Ovary (tissue), 9 donors: ENCODE measurements around the gene OR4A16. TPM values are rescaled to one million over a fixed set of nuclear protein-coding genes. Genes with fewer than 3 reads are reported as not detected.

ENCODE experiments used
- DNase-seq, 5 donors: peaks; one replicate each; pipeline ENCODE4 v3.0.0-alpha.2; 2019 to 2020
- H3K27ac ChIP-seq, 2 donors: fragments of 200-600 bp; one replicate each; pipeline versions ENCODE4 v1.5.1 to v1.8.0; 2019 to 2022
- H3K27me3 ChIP-seq: fragments of 200-600 bp; one replicate; pipeline ENCODE4 v1.8.0; 2022
- H3K36me3 ChIP-seq: fragments of 200-600 bp; sonication (generic); one replicate; pipeline ENCODE4 v1.5.1; 2019
- H3K4me1 ChIP-seq: one replicate; pipeline ENCODE4 v1.8.1; 2013; ENCODE audit warnings: mild to moderate bottlenecking, moderate library complexity; ENCODE audit not compliant: insufficient read depth
- H3K4me3 ChIP-seq: fragments of 200-600 bp; sonication (generic); one replicate; pipeline ENCODE4 v1.5.1; 2017
- H3K9me3 ChIP-seq, 2 donors: fragments of 200-600 bp in 1 of 2; sonication (generic) in 1 of 2; one replicate each; pipeline versions ENCODE4 v1.5.1 to v1.8.1; 2013 to 2019; ENCODE audit warnings: mild to moderate bottlenecking in 1 of 2, moderate library complexity in 1 of 2
- CTCF ChIP-seq, 3 donors: fragments of 450-650 bp in 2 of 3; fragments of 200-600 bp in 1 of 3; IDR thresholded peaks; one replicate each; pipeline versions ENCODE4 v1.5.1 to v1.8.0; 2016 to 2022; ENCODE audit warnings: antibody characterized with exemption in 3 of 3, mild to moderate bottlenecking in 1 of 3
- EP300 ChIP-seq: sonication (generic); formaldehyde crosslinking; IDR thresholded peaks from one replicate; pipeline ENCODE4 v1.6.1; 2017; ENCODE audit warnings: antibody characterized with exemption
- POLR2A ChIP-seq: fragments of 450-650 bp; IDR thresholded peaks from one replicate; pipeline ENCODE4 v1.6.1; 2017; ENCODE audit warnings: antibody characterized with exemption, mild to moderate bottlenecking, moderate library complexity
- WGBS, 3 donors: extraction: QIAGEN DNeasy Blood & Tissue Kit in 1 of 3; methylation state at CpG; one replicate each; pipeline versions ENCODE4 v1.1.5 to v1.1.7; 2013 to 2017; 5-methylcytosine and 5-hydroxymethylcytosine counted together
- intact Hi-C, 4 donors: fragments of 100-400 bp; cut with DNase I; formaldehyde crosslinking; loops; one replicate each; pipeline versions ENCODE4 v1.11.0 to v1.15.1; 2022 to 2023
- polyA plus RNA-seq, 2 donors: library from polyadenylated mRNA; stranded (reverse); fragments of 200-250 nt in 1 of 2; fragments of 350-450 nt in 1 of 2; fragmentation: Illumina TruSeq in 1 of 2; extraction: RNeasy Lipid Tissue Mini Kit (QIAGEN cat#74804) in 1 of 2; gene quantifications; one replicate each; pipeline ENCODE4 v1.2.3, GENCODE V29; 2013 to 2014
- total RNA-seq, 7 donors: library from RNA; depleted of rRNA in 2 of 7; stranded (reverse); fragments of >200 nt in 2 of 7; fragmentation: NEBNext Ultra II Directional in 3 of 7; extraction: Animal tissue kit (Norgen Biotek cat#: 25700) in 3 of 7; gene quantifications; one replicate each; pipeline versions ENCODE4 v1.1.0 to v1.2.4, GENCODE V29; 2016 to 2023
- donor health status: DM: no; HTN: no; CAD: no; lungs with moderate emphysema.
- donor health status: DM: no; HTN: no; CAD: no.
- donor health status: Bipolar disorder and iron deficiency.
- donor health status: DM: yes; HTN: yes; CAD: no.
- donor health status: DM: no; HTN: no; CAD: no.
- donor health status: DM: yes; HTN: yes; CAD: no.

The OR4A16 gene
- total and polyA plus RNA-seq, 9 donors: not detected

- H3K4me3 ChIP-seq: no peak overlapping the region
- no peaks in the 10 kb centered on the region for H3K9me3 ChIP-seq
- intact Hi-C loops: no loop called here
- no peaks in the 10 kb centered on the region for H3K36me3 ChIP-seq
- TF ChIP-seq POLR2A: no peak
- TF ChIP-seq CTCF (IDR thresholded peaks at IDR 0.05): no peak
- TF ChIP-seq EP300: no peak
- H3K27ac ChIP-seq: no peak overlapping the region
- DNase-seq: no peak
- no peaks in the 10 kb centered on the region for H3K4me1 ChIP-seq
- 4 to 16% (median 5%) methylated on average over 1 of the region's 1 CpG for WGBS, 3 donors
- no peaks in the 10 kb centered on the region for H3K27me3 ChIP-seq
Measured at GRCh38 chr11:55357560-55358184, 14.7 kb downstream of the OR4A16 start.

GRCh38 chr11:55367674-55368073, 24.7 kb downstream of the OR4A16 start, which contains the start of gene OR4A15:
Gene OR4A15, plus strand, starts transcription at chr11:55367974. Its CDS starts 0 bp downstream, at chr11:55367974.
- WGBS, 3 donors: 51 to 62% (median 56%) methylated on average over 4 of the region's 4 CpGs

More at GRCh38 chr11:55367674-55368073, 24.7 kb downstream of the OR4A16 start, which contains the start of gene OR4A15:
- Histone ChIP-seq H3K4me3 (no peak within 1 kb of the TSS), H3K36me3 (no peaks in the 10 kb centered on the region), H3K27ac (no peak within 1 kb of the TSS), H3K27me3 (no peaks in the 10 kb centered on the region), H3K9me3 (no peaks in the 10 kb centered on the region), H3K4me1 (no peaks in the 10 kb centered on the region)
- TF ChIP-seq CTCF (IDR thresholded peaks at IDR 0.05): no peak
- no peak for TF ChIP-seq EP300
- TF ChIP-seq POLR2A: no peak
- no peak for DNase-seq
- intact Hi-C loops: no loop called here

Other genes with a start within 250 kb of the OR4A16 start
- gene TRIM48, start 81.0 kb upstream of the OR4A16 start, total RNA-seq: not detected
- not detected for gene TRIM48, start 81.0 kb upstream of the OR4A16 start, polyA plus RNA-seq
- gene OR4A15, start 24.8 kb downstream of the OR4A16 start, total RNA-seq: not detected
- gene OR4A15, start 24.8 kb downstream of the OR4A16 start, polyA plus RNA-seq: not detected
- not detected for gene OR4C15, start 211.3 kb downstream of the OR4A16 start, total RNA-seq
- not detected for gene OR4C15, start 211.3 kb downstream of the OR4A16 start, polyA plus RNA-seq
- not detected for gene OR4C16, start 228.9 kb downstream of the OR4A16 start, total RNA-seq
- gene OR4C16, start 228.9 kb downstream of the OR4A16 start, polyA plus RNA-seq: not detected